Measurements from ENCODE around the gene C2orf78. TPM values are rescaled to one million over a fixed set of nuclear protein-coding genes. Genes with fewer than 3 reads are reported as not detected.
"Not testable (repeated sequence)": the region's sequence is repeated elsewhere in the genome, so short reads cannot be mapped to it uniquely, and the experiment has no call there.

C2orf78 gene
- not detected for polyA plus RNA-seq (ENCODE audit: insufficient read length in 4 of 4)

GRCh38 chr2:73783883-73784282 is at the start of gene C2orf78:
C2orf78 (plus strand) TSS chr2:73784183; CDS start chr2:73784310, 127 bp downstream.
- DNase-seq (ENCODE audit: low read depth in 4 of 4, low spot score in 3 of 4) = not testable (repeated sequence)

- no peak for DNase-seq (ENCODE audit: low read depth in 4 of 4, low spot score in 3 of 4)
Measured at GRCh38 chr2:73736378-73736777, 47.6 kb upstream of the C2orf78 start.

GRCh38 chr2:73736855-73737779 is 46.9 kb upstream of the C2orf78 start, which contains the start of gene TPRKB:
TPRKB (minus strand) TSS chr2:73737345; CDS start chr2:73734569, 2,776 bp downstream.
- DNase-seq (ENCODE audit: low read depth in 4 of 4, low spot score in 3 of 4) = peak; percentile 90 to 94 (median 93)

GRCh38 chr2:73739101-73739500 is 44.9 kb upstream of the C2orf78 start:
- DNase-seq (ENCODE audit: low read depth in 4 of 4, low spot score in 3 of 4) = no peak

- no peak for DNase-seq (ENCODE audit: low read depth in 4 of 4, low spot score in 3 of 4)
Measured at GRCh38 chr2:73740767-73741166, 43.2 kb upstream of the C2orf78 start.

- DNase-seq (ENCODE audit: low read depth in 4 of 4, low spot score in 3 of 4) = no peak
Measured at GRCh38 chr2:73746015-73746876, 37.7 kb upstream of the C2orf78 start.

GRCh38 chr2:73746877-73747208 is 37.1 kb upstream of the C2orf78 start:
- no peak for DNase-seq (ENCODE audit: low read depth in 4 of 4, low spot score in 3 of 4)

GRCh38 chr2:73749314-73749713 is 34.7 kb upstream of the C2orf78 start:
- DNase-seq (ENCODE audit: low read depth in 4 of 4, low spot score in 3 of 4) = no peak

- DNase-seq (ENCODE audit: low read depth in 4 of 4, low spot score in 3 of 4) = not testable (repeated sequence)
Measured at GRCh38 chr2:73754332-73754731, 29.7 kb upstream of the C2orf78 start.

- DNase-seq (ENCODE audit: low read depth in 4 of 4, low spot score in 3 of 4) = no peak
Measured at GRCh38 chr2:73759285-73759764, 24.7 kb upstream of the C2orf78 start.

GRCh38 chr2:73759904-73760303 is 24.1 kb upstream of the C2orf78 start:
- no peak for DNase-seq (ENCODE audit: low read depth in 4 of 4, low spot score in 3 of 4)

- DNase-seq (ENCODE audit: low read depth in 4 of 4, low spot score in 3 of 4) = no peak
Measured at GRCh38 chr2:73762571-73762970, 21.4 kb upstream of the C2orf78 start.

- no peak for DNase-seq (ENCODE audit: low read depth in 4 of 4, low spot score in 3 of 4)
Measured at GRCh38 chr2:73764945-73765344, 19.0 kb upstream of the C2orf78 start.

GRCh38 chr2:73766349-73766748 is 17.6 kb upstream of the C2orf78 start:
- DNase-seq (ENCODE audit: low read depth in 4 of 4, low spot score in 3 of 4) = no peak

- DNase-seq (ENCODE audit: low read depth in 4 of 4, low spot score in 3 of 4) = no peak
Measured at GRCh38 chr2:73766994-73767393, 17.0 kb upstream of the C2orf78 start.

- no peak for DNase-seq (ENCODE audit: low read depth in 4 of 4, low spot score in 3 of 4)
Measured at GRCh38 chr2:73770725-73771124, 13.3 kb upstream of the C2orf78 start.

- no peak for DNase-seq (ENCODE audit: low read depth in 4 of 4, low spot score in 3 of 4)
Measured at GRCh38 chr2:73772819-73773218, 11.2 kb upstream of the C2orf78 start.

- DNase-seq (ENCODE audit: low read depth in 4 of 4, low spot score in 3 of 4) = no peak
Measured at GRCh38 chr2:73776381-73776780, 7.6 kb upstream of the C2orf78 start.

- DNase-seq (ENCODE audit: low read depth in 4 of 4, low spot score in 3 of 4) = no peak
Measured at GRCh38 chr2:73776869-73777519, 7.0 kb upstream of the C2orf78 start.

GRCh38 chr2:73778867-73779466 is 5.0 kb upstream of the C2orf78 start:
- DNase-seq (ENCODE audit: low read depth in 4 of 4, low spot score in 3 of 4) = not testable (repeated sequence)

Data from left renal pelvis (tissue), 4 donors.